ENCODE data around the gene VBP1. TPM values are rescaled to one million over a fixed set of nuclear protein-coding genes. Genes with fewer than 3 reads are reported as not detected.
"Not testable (repeated sequence)": the region's sequence is repeated elsewhere in the genome, so short reads cannot be mapped to it uniquely, and the experiment has no call there.

Gene VBP1, protein sequence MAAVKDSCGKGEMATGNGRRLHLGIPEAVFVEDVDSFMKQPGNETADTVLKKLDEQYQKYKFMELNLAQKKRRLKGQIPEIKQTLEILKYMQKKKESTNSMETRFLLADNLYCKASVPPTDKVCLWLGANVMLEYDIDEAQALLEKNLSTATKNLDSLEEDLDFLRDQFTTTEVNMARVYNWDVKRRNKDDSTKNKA
- 36.1 and 42.6 TPM in 2 replicates for total RNA-seq

DNA sequence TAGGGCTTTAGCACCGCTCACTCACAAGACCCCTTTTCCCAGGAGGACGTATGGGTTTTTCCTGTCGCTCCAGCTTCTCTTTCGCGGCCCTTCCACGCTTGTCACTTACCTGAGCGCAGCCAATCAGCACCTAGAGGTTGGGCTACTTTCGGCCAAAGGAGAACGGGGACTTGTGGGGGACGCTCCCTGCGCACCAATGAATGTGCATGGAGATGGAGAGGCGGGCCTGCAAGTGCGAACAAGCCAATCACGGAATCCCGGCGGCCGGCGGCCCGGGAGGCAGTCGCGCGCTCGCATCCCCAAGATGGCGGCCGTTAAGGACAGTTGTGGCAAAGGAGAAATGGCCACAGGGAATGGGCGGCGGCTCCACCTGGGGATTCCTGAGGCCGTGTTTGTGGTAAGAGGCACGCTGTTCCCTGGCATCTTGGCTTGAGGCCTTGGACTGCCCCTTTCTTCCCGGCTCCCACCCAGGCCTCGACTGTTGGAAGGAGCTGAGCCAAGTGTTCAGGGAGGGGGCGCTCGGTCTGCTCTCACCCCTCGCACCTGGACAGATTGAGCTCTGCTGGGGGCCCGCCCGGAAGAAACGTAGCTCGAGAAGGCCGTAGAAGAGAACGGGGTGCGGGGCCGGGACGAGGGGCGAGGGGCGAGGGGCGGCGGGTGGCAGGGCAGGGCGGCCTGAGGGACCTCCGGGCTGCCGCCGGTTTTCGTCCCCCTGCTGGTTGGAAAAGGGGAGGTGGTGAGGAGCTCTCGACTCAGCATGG lies at the start of gene VBP1:
Gene VBP1 (plus strand): TSS at position 282 of the 761 bp plus-strand sequence. CDS start 23 bp downstream, at position 305.
- peak; percentile 66 for DNase-seq (ENCODE audit: extremely low read depth, low read depth, low spot score)

- DNase-seq (ENCODE audit: extremely low read depth, low read depth, low spot score) = no peak
Observed at GRCh38 chrX:155169881-155170280, 46.4 kb upstream of the VBP1 start.

- no peak for DNase-seq (ENCODE audit: extremely low read depth, low read depth, low spot score)
Observed at GRCh38 chrX:155179346-155179997, 36.8 kb upstream of the VBP1 start.

- no peak for DNase-seq (ENCODE audit: extremely low read depth, low read depth, low spot score)
Observed at GRCh38 chrX:155188786-155189185, 27.5 kb upstream of the VBP1 start.

GRCh38 chrX:155211208-155211607 lies 5.1 kb upstream of the VBP1 start:
- DNase-seq (ENCODE audit: extremely low read depth, low read depth, low spot score) = no peak

DNA sequence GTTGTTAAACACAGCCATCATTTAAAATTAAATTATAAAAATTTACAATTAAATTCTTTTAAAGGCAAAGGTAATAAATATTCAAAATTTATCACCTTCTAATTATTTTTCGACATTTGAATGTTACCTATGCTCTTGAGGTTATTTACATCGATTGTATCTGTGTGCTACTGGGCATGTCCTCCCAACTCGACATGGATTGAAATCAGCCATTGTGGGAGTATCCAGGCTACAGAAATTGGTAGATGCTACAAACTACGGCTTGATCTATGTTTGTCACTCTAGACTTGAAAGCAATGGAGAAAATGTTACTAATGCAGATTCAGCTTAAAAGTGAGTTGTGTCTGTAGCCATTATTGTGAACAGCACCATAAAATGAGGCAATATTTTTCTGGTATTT lies 2.5 kb upstream of the VBP1 start:
- no peak for DNase-seq (ENCODE audit: extremely low read depth, low read depth, low spot score)

DNA sequence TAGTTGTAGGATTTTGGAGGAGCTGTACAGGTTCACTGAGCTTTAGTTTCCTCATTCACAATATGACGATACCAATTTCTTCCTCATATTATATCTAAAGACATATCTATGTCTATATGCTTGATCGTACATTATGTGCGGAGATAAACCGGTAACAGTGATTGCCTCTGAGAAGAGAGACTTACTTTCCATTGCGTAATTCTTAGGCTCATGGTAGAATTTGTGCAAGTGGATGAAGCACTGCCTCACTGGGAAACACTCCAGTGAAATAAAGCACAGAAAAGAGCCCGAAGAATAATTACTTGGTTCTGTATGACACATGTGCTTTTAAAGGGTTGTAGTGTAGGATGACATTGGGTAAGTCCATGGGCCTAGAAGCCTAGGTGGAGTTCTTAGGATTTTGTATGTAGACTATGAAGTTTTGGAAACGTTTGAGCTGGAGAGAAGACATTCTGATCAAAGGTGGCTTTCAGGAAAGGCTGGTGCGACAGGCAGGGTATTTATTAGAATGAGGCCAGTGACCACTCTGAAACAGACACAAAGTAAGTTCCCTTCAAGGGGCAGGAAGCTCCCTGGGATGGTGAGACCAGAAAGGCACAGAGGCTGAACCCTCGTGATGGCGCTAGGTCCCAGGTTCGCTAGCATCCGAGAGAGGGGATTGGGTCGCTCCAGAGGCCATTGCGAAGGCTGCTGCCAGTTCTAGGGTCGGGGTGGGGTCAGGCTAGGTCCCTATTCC lies 649 bp upstream of the VBP1 start:
- no peak for DNase-seq (ENCODE audit: extremely low read depth, low read depth, low spot score)

DNA sequence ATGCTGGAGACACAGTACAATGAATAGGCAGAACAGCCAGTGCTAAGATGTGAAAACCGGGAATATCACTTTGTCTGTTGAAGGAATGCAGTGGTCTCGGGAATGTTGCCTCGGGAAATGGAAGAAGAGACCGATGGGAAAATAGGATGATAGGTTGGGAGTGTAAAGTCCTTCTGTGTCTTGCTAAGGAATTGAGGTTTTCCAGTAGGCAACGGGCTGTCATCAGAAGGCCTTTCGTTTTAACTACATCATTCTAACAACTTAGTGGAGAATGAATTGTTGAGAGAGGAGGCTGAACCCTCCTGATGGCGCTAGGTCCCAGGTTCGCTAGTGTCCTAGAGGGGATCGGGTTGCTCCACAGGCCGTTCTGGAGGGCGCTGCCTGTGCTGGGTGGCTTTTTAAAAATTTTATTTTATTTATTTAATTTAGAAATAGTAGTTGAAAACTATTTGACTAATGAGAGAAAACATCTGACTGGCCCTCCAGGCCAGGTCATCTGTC lies 730 bp downstream of the VBP1 start:
- no peak for DNase-seq (ENCODE audit: extremely low read depth, low read depth, low spot score)

- no peak for DNase-seq (ENCODE audit: extremely low read depth, low read depth, low spot score)
Observed at GRCh38 chrX:155218777-155219176, 2.5 kb downstream of the VBP1 start.

- DNase-seq (ENCODE audit: extremely low read depth, low read depth, low spot score) = no peak
Observed at GRCh38 chrX:155221351-155221750, 5.1 kb downstream of the VBP1 start.

DNA sequence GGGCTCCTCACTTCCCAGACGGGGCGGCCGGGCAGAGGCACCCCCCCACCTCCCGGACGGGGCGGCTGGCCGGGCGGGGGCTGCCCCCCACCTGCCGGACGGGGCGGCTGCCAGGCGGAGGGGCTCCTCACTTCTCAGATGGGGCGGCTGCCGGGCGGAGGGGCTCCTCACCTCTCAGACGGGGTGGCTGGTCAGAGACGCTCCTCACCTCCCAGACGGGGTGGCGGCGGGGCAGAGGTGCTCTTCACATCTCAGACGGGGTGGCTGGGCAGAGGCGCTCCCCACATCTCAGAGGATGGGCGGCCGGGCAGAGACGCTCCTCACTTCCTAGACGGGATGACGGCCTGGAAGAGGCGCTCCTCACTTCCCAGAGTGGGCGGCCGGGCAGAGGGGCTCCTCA lies 7.5 kb downstream of the VBP1 start:
- DNase-seq (ENCODE audit: extremely low read depth, low read depth, low spot score) = not testable (repeated sequence)

GRCh38 chrX:155225774-155226173 lies 9.5 kb downstream of the VBP1 start:
- DNase-seq (ENCODE audit: extremely low read depth, low read depth, low spot score) = no peak

DNA sequence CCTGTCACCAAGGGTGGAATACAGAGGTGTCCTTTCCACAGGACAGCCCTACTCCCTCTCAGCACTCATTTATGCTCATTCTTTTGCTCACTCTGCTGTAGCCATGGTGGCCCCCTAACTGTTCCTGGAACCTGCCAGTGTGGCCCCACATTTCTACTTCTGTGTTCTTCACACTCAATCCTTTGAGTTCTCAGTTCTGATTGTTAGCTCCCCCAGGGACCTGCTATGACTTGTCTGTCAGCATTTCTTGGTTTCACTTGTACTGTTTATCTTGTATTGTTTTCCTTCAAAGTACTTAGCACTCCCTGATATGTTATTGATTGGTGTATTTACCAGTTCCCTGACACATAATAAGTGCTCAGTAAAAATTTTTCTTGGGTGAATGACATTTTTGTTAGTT lies 14.9 kb downstream of the VBP1 start:
- no peak for DNase-seq (ENCODE audit: extremely low read depth, low read depth, low spot score)

- no peak for DNase-seq (ENCODE audit: extremely low read depth, low read depth, low spot score)
Observed at GRCh38 chrX:155235891-155236290, 19.6 kb downstream of the VBP1 start.

DNA sequence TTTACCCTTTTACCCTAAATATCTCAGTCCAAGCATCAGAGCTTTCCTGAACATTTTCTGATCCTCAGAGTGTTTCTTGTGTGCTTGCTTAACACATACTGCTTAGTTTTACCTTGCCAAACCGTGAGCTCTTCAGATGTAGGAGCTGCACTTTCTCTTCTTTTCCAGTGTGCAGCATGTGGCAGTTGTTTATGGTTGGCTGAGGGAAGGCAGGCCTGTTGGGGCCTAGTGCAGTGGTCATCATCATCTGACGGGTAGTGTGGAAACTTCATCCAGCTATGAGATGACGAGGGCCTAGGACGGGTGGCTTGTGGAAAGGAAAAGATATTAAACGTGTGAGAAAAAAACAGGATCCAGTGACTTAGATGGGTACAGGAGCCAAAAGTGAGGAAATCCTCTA lies 21.5 kb downstream of the VBP1 start:
- DNase-seq (ENCODE audit: extremely low read depth, low read depth, low spot score) = no peak

DNA sequence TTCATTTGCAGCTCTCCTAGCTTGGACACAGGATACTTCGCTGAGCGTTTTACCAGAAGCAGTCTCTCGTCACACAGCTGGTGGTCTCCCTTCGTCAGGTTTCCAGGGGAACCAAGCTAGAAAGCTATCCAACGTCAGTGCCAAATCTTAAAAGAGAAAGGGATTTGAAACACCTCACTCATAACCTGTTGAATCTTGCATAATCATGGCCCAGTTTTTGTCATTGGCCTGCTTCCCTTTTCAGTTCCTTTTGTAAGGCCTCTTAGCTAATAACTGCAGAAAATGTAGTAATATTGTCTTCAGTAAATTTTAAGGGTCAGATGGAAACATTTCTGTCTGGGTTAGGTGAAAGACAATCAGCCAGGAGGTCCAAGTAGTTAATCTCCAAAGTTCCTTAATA lies 26.0 kb downstream of the VBP1 start:
- no peak for DNase-seq (ENCODE audit: extremely low read depth, low read depth, low spot score)

GRCh38 chrX:155246748-155247147 lies 30.5 kb downstream of the VBP1 start:
- DNase-seq (ENCODE audit: extremely low read depth, low read depth, low spot score) = no peak

DNA sequence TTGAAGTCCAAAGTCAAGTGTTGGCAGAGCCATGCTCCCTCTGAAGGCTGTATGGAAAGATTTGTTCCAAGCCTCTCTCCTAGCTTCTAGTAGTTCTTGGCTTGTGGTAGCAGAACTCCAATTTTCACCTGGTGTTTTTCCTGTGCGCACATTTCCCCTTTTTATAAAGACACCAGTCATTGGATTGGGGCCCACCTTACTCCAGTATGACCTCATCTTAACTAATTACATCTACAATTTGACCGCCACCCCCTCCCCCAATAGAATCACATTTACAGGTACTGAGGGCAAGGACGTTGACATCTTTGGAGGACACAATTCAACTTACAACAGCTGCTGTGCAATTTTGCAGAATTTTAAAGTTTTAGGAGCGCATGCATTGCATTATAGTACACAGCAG lies 31.2 kb downstream of the VBP1 start:
- no peak for DNase-seq (ENCODE audit: extremely low read depth, low read depth, low spot score)

DNA sequence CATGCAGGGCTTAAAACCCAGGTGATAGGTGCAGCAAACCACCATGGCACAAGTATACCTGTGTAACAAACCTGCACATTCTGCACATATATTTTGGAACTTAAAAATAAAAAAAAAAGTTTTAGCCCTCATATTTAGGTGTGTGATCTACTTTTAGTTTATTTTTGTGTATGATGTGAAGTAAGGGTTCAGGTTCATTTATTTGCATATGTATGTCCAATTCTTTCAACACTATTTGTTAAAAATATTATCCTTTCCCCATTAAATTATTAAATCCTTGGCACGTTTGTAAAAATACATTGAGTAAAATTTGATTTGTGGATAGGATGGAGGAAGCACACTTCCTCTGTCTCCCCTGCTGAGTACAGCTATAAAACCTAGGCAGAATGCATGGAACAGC lies 35.1 kb downstream of the VBP1 start:
- DNase-seq (ENCODE audit: extremely low read depth, low read depth, low spot score) = no peak

DNA sequence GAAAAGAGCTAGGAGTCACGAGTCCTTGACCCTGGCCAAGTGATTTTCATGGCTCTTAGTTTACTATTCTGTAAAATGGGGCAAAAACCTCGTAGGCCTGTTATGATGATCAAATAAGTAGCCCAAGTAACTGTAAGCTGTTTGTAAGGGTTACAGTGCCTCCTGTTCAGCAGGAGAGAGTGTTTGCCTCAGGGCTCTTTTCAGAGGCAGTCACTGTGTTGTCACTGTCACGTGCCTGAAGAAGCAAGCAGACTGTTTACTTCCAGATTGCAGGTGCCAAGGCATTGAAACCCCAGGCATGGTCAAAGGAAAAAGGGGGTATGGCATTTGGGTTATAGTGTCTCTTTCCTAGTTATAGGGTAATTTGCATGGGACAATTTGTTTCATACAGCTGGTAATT lies 43.5 kb downstream of the VBP1 start:
- no peak for DNase-seq (ENCODE audit: extremely low read depth, low read depth, low spot score)

Measured in glomerular endothelial cell (primary cell).